H1 (cell line): ENCODE results near the gene WIPI1. TPM values are rescaled to one million over a fixed set of nuclear protein-coding genes. Genes with fewer than 3 reads are reported as not detected.
A peak's percentile ranks its signal among the peaks of the same experiment; 100 is the strongest.

Experiments
- CTCF ChIA-PET: fragments of 300-600 bp; sonication (Branson Sonifier 250); formaldehyde crosslinking; loops from one replicate; lab custom pipeline; 2021; ENCODE audit not compliant: partially characterized antibody; lab: Charles Lee
- POLR2A ChIA-PET: fragments of 300-600 bp; sonication (Branson Sonifier 250); formaldehyde crosslinking; loops from one replicate; lab custom pipeline; 2021; ENCODE audit warnings: inconsistent platforms; ENCODE audit not compliant: partially characterized antibody; lab: Charles Lee
- DNase-seq, 2 experiments: peaks; one replicate each; pipeline versions ENCODE4 v3.0.0 to v3.0.0-alpha.2; 2010 to 2022; ENCODE audit warnings: low spot score in 2 of 2, low read depth in 1 of 2, mixed read lengths in 1 of 2
- FAIRE-seq: peaks from 2 replicates; lab custom pipeline; 2011; peaks lifted over from hg19 to GRCh38; lab: Jason Lieb, UNC
- H2AFZ ChIP-seq: 2 replicates; pipeline ENCODE4 v1.8.1; 2012; ENCODE audit warnings: low read length, inconsistent platforms
- H2AK5ac ChIP-seq: 2 replicates; pipeline ENCODE4 v1.6.1; 2013; ENCODE audit warnings: low read depth, low read length
- H2BK120ac ChIP-seq: replicated peaks from 2 replicates; pipeline ENCODE3; 2013; ENCODE audit warnings: low read depth, low read length, inconsistent platforms
- H2BK12ac ChIP-seq: 2 replicates; pipeline ENCODE4 v1.6.1; 2013; ENCODE audit warnings: low read depth, low read length
- H2BK15ac ChIP-seq: 2 replicates; pipeline ENCODE4 v1.6.1; 2013; ENCODE audit warnings: low read length
- H2BK20ac ChIP-seq: 2 replicates; pipeline ENCODE4 v1.6.1; 2013; ENCODE audit warnings: low read length
- H2BK5ac ChIP-seq: 2 replicates; pipeline ENCODE4 v1.6.1; 2013; ENCODE audit warnings: low read depth, low read length
- H3K14ac ChIP-seq: 2 replicates; pipeline ENCODE4 v1.6.1; 2013; ENCODE audit warnings: inconsistent platforms; ENCODE audit not compliant: insufficient read length
- H3K18ac ChIP-seq: 2 replicates; pipeline ENCODE4 v1.6.1; 2013; ENCODE audit warnings: low read length; ENCODE audit errors: extremely low read depth
- H3K23ac ChIP-seq: 2 replicates; pipeline ENCODE4 v1.6.1; 2013; ENCODE audit warnings: inconsistent platforms; ENCODE audit not compliant: insufficient read length
- H3K23me2 ChIP-seq: 2 replicates; pipeline ENCODE4 v1.6.1; 2013; ENCODE audit warnings: low read depth, low read length
- H3K27ac ChIP-seq: 2 replicates; pipeline ENCODE4 v1.6.1; 2011; ENCODE audit warnings: low read depth, low read length, inconsistent platforms
- H3K27me3 ChIP-seq, 4 experiments: replicated peaks in 1 of 4; 1 replicate in 1 of 4; 2 replicates in 3 of 4; pipeline versions ENCODE4 v1.6.1 to v1.8.1; 2011 to 2013; ENCODE audit warnings: low read length in 3 of 4, mild to moderate bottlenecking in 3 of 4, inconsistent platforms in 2 of 4, mixed read lengths in 2 of 4, moderate library complexity in 1 of 4; ENCODE audit not compliant: control insufficient read depth in 3 of 4, insufficient read depth in 3 of 4; ENCODE audit errors: extremely low read depth in 1 of 4
- H3K36me3 ChIP-seq, 4 experiments: 2 replicates each; pipeline versions ENCODE4 v1.6.1 to v1.8.1; 2011 to 2013; ENCODE audit warnings: mild to moderate bottlenecking in 4 of 4, low read length in 3 of 4, moderate library complexity in 2 of 4, control low read depth in 1 of 4, inconsistent platforms in 1 of 4; ENCODE audit not compliant: insufficient read depth in 4 of 4, control insufficient read depth in 2 of 4
- H3K4ac ChIP-seq: replicated peaks from 2 replicates; pipeline ENCODE3; 2013; ENCODE audit warnings: low read length, low read depth, mixed read lengths, inconsistent platforms; ENCODE audit not compliant: insufficient read length
- H3K4me1 ChIP-seq, 4 experiments: replicated peaks in 1 of 4; 1 replicate in 1 of 4; 2 replicates in 3 of 4; pipeline versions ENCODE4 v1.6.1 to v1.8.1; 2011 to 2013; ENCODE audit warnings: low read length in 3 of 4, inconsistent platforms in 2 of 4, mixed read lengths in 1 of 4; ENCODE audit not compliant: insufficient read depth in 4 of 4, control insufficient read depth in 3 of 4
- H3K4me2 ChIP-seq, 2 experiments: 2 replicates each; pipeline versions ENCODE4 v1.6.1 to v1.8.1; 2011 to 2013; ENCODE audit warnings: low read depth in 2 of 2, low read length in 2 of 2, control low read depth in 1 of 2, inconsistent platforms in 1 of 2, mild to moderate bottlenecking in 1 of 2; ENCODE audit not compliant: insufficient read depth in 1 of 2
- H3K4me3 ChIP-seq, 4 experiments: fragments of 200-600, 300-600 bp in 1 of 4; sonication (generic), shearing (Covaris generic), sonication (Bioruptor Twin) in 1 of 4; 2 replicates each; pipeline versions ENCODE4 v1.5.1 to v1.8.1; 2011 to 2016; ENCODE audit warnings: low read length in 4 of 4, low read depth in 3 of 4, control low read depth in 2 of 4, inconsistent platforms in 2 of 4, mild to moderate bottlenecking in 2 of 4, mixed read lengths in 1 of 4, moderate library complexity in 1 of 4; ENCODE audit not compliant: insufficient read depth in 2 of 4; ENCODE audit errors: extremely low read depth in 1 of 4
- H3K56ac ChIP-seq: replicated peaks from 2 replicates; pipeline ENCODE3; 2013; ENCODE audit warnings: low read depth, mild to moderate bottlenecking, mixed read lengths, low read length, inconsistent platforms; ENCODE audit not compliant: insufficient read length
- H3K79me1 ChIP-seq: 2 replicates; pipeline ENCODE4 v1.6.1; 2013; ENCODE audit warnings: low read depth, low read length, control low read depth
- H3K79me2 ChIP-seq, 2 experiments: 2 replicates each; pipeline versions ENCODE4 v1.6.1 to v1.8.1; 2012 to 2013; ENCODE audit warnings: low read length in 2 of 2, mild to moderate bottlenecking in 2 of 2, inconsistent platforms in 1 of 2; ENCODE audit not compliant: insufficient read depth in 2 of 2, control insufficient read depth in 1 of 2
- H3K9ac ChIP-seq, 4 experiments: replicated peaks in 1 of 4; 1 replicate in 1 of 4; 2 replicates in 3 of 4; pipeline versions ENCODE4 v1.6.1 to v1.8.1; 2011 to 2013; ENCODE audit warnings: low read depth in 3 of 4, low read length in 3 of 4, control low read depth in 2 of 4, mild to moderate bottlenecking in 2 of 4, moderate library complexity in 2 of 4, inconsistent platforms in 1 of 4; ENCODE audit errors: extremely low read depth in 1 of 4
- H3K9me3 ChIP-seq, 2 experiments: 2 replicates each; pipeline versions ENCODE4 v1.6.1 to v1.8.1; 2012 to 2013; ENCODE audit warnings: mild to moderate bottlenecking in 2 of 2, moderate library complexity in 2 of 2, control low read depth in 1 of 2, inconsistent platforms in 1 of 2, low read depth in 1 of 2, low read length in 1 of 2, mixed read lengths in 1 of 2; ENCODE audit not compliant: insufficient read depth in 2 of 2
- H4K20me1 ChIP-seq, 2 experiments: replicated peaks in 1 of 2; 2 replicates each; pipeline versions ENCODE3 to v1.8.1; 2011 to 2013; ENCODE audit warnings: inconsistent platforms in 2 of 2, low read length in 2 of 2, mild to moderate bottlenecking in 1 of 2; ENCODE audit not compliant: insufficient read depth in 2 of 2, control insufficient read depth in 1 of 2
- H4K5ac ChIP-seq: 2 replicates; pipeline ENCODE4 v1.6.1; 2013; ENCODE audit warnings: low read length, low read depth, mixed read lengths, inconsistent platforms; ENCODE audit not compliant: insufficient read length
- H4K8ac ChIP-seq: 2 replicates; pipeline ENCODE4 v1.8.0; 2013; ENCODE audit warnings: mild to moderate bottlenecking, moderate library complexity, low read length, inconsistent platforms; ENCODE audit not compliant: insufficient read depth; ENCODE audit errors: extremely low read depth
- H4K91ac ChIP-seq: replicated peaks from 2 replicates; pipeline ENCODE3; 2013; ENCODE audit warnings: low read length, mixed read lengths, inconsistent platforms; ENCODE audit not compliant: insufficient read length
- CBX5 ChIP-seq: fragments of 300-800, 300-1000 bp; sonication (generic); IDR thresholded peaks from 2 replicates; pipeline ENCODE4 v1.7.1; 2016; ENCODE audit warnings: antibody characterized with exemption, low read length, low read depth
- MAFK ChIP-seq: IDR thresholded peaks from 2 replicates; pipeline ENCODE4 v1.6.1; 2012; ENCODE audit warnings: low read depth, mild to moderate bottlenecking, improper control_type of control experiment, low read length
- NRF1 ChIP-seq: IDR thresholded peaks from 2 replicates; pipeline ENCODE4 v1.6.1; 2011; ENCODE audit warnings: mild to moderate bottlenecking, low read depth, low read length, improper control_type of control experiment
- PHF8 ChIP-seq: fragments of 200-600 bp; sonication (generic); conservative IDR thresholded peaks from 2 replicates; pipeline ENCODE4 v1.7.1; 2012; ENCODE audit warnings: low read depth, mild to moderate bottlenecking, inconsistent platforms, low read length, moderate library complexity
- POU5F1 ChIP-seq: IDR thresholded peaks from 2 replicates; pipeline ENCODE4 v1.6.1; 2011; ENCODE audit warnings: low read depth, mild to moderate bottlenecking, low read length, moderate library complexity
- RAD21 ChIP-seq, 2 experiments: IDR thresholded peaks in 1 of 2; conservative IDR thresholded peaks in 1 of 2; 2 replicates each; pipeline ENCODE4 v1.6.1; 2011; ENCODE audit warnings: low read depth in 2 of 2, low read length in 2 of 2, improper control_type of control experiment in 1 of 2, inconsistent platforms in 1 of 2, mild to moderate bottlenecking in 1 of 2, moderate library complexity in 1 of 2
- RBBP5 ChIP-seq: IDR thresholded peaks from 2 replicates; pipeline ENCODE4 v1.7.1; 2012; ENCODE audit warnings: low read depth, mild to moderate bottlenecking, inconsistent platforms, low read length, moderate library complexity, borderline replicate concordance
- SIN3A ChIP-seq, 2 experiments: IDR thresholded peaks in 1 of 2; conservative IDR thresholded peaks in 1 of 2; 2 replicates each; pipeline ENCODE4 v1.6.1; 2011 to 2012; ENCODE audit warnings: low read length in 2 of 2, improper control_type of control experiment in 1 of 2, low read depth in 1 of 2, mild to moderate bottlenecking in 1 of 2
- TAF1 ChIP-seq: IDR thresholded peaks from 2 replicates; pipeline ENCODE4 v1.6.1; 2011; ENCODE audit warnings: mild to moderate bottlenecking, low read depth, low read length
- ZNF274 ChIP-seq: IDR thresholded peaks from 2 replicates; pipeline ENCODE4 v1.7.0; 2012; ENCODE audit warnings: low read length, borderline replicate concordance; ENCODE audit errors: extremely low read depth
- WGBS, 2 experiments: shearing (Covaris generic) in 1 of 2; methylation state at CpG; one replicate each; pipeline versions ENCODE4 v1.1.6 to v1.1.7; 2013 to 2015; ENCODE audit warnings: low lambda C conversion rate in 2 of 2, mixed read lengths in 2 of 2, inconsistent platforms in 1 of 2, low coverage in 1 of 2, missing lambda C conversion rate in 1 of 2; ENCODE audit not compliant: insufficient replicate concordance in 2 of 2, insufficient coverage in 1 of 2, insufficient read length in 1 of 2; ENCODE audit errors: extremely low coverage in 1 of 2, missing lambda C conversion rate in 1 of 2; 5-methylcytosine and 5-hydroxymethylcytosine counted together
- polyA plus RNA-seq, 7 experiments: library from polyadenylated mRNA; depleted of rRNA in 3 of 7; stranded (reverse) in 5 of 7; unstranded in 2 of 7; fragments of >200 nt in 5 of 7; fragments of 200-250 nt in 2 of 7; gene quantifications; 1 replicate in 5 of 7; 2 replicates in 1 of 7; 4 replicates in 1 of 7; pipeline versions ENCODE4 v1.2.1 to v1.2.3, GENCODE V29; 2011 to 2013; ENCODE audit warnings: missing spikeins in 2 of 7, mixed read lengths in 2 of 7
- total RNA-seq: library from RNA; stranded (reverse); fragmentation: NEBNext Ultra II Directional; extraction: Animal tissue kit (Norgen Biotek cat#: 25700); gene quantifications from 2 replicates; pipeline ENCODE4 v1.2.1, GENCODE V29; 2021
- TF ChIP-seq, protein P1 (sequence below): IDR thresholded peaks from 2 replicates; pipeline ENCODE4 v1.6.1; 2012; ENCODE audit warnings: inconsistent platforms

The WIPI1 gene
- total and polyA plus RNA-seq, 2 of the 8 experiments (the other 6 are each of a cell fraction or from before 2014, with no cell fraction given), result 16.6 to 17.4 TPM

DNA sequence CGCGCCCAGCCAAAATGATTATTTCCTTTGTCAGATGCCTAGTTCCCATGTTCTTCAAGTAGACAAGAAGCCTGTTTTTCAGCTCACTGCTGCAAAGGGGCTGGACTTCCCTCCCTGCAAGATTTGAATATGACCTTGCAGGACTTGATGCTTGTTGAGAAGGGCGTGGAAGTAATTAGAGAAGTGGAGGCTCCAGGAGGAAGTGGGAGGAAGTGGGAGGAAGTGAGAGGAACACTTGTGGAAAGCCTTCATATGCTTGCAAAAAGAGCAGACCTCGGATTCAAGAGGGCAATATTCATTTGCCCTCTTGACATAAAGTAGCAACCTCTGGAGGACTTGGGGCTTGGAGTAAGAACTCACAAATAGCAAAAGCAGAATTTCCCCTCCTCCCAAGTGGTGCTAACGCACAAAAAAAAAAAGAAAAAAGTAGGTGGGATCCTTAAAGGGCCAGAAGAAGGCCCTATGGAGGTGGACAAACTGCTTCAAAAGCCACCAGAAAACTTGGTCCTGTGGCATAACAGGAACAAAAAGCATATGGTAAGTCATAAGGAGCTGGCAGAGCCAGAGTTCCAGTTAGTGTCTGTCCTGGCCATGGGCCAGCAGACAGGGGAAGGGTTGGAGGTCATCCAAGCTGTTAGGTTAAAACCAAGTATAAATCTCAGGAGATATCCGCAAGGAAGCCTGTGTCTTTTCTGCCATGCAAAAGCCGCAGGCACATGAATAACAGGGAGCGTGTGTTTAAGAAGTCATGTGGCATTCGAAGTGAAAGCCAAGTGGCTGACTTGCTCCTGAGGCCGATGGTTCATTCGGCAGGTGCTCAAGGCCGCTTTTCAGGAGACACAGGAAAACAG is 34.3 kb upstream of the WIPI1 start:
- no peak overlapping the region for H3K27ac ChIP-seq
- H3K9ac ChIP-seq, result no peak overlapping the region
- H3K4me3 ChIP-seq, result no peak overlapping the region
- no peak overlapping the region for H2AK5ac ChIP-seq
- H3K4ac ChIP-seq, result no peak overlapping the region
- H2BK15ac ChIP-seq, result no peak overlapping the region
- no peak for DNase-seq
- H3K79me2 ChIP-seq, result no peaks in the 10 kb centered on the region
- no peaks in the 10 kb centered on the region for H3K79me1 ChIP-seq
- H3K36me3 ChIP-seq, result no peaks in the 10 kb centered on the region
- no peak for FAIRE-seq
- no peak overlapping the region for H2BK20ac ChIP-seq
- H4K91ac ChIP-seq, result no peak overlapping the region
- H2BK120ac ChIP-seq, result no peak overlapping the region
- no peaks in the 10 kb centered on the region for H3K23me2 ChIP-seq
- peaks cover 0 to 5% of the 10 kb centered on the region in 2 experiments; a peak in 1 of 4 replicates for H3K9me3 ChIP-seq
- H2BK12ac ChIP-seq, result no peak overlapping the region
- ChIA-PET POLR2A (no interaction called here), CTCF (interaction anchor here (0.8 to 1.4 kb wide), 2 partner anchors 25 to 28 kb away, joined by 3 to 6 read pairs; no protein-coding TSS in a partner anchor)
- H3K23ac ChIP-seq, result no peak overlapping the region
- H4K20me1 ChIP-seq, result no peaks in the 10 kb centered on the region
- 90% methylated on average over 11 of the region's 12 CpGs; no CpG with 5 or more reads in 1 of the 2 experiments for WGBS, 2 experiments
- H4K5ac ChIP-seq, result no peak overlapping the region
- no peak overlapping the region for H3K56ac ChIP-seq
- H3K27me3 ChIP-seq, result no peaks in the 10 kb centered on the region; a peak in 1 of 7 replicates
- H3K4me2 ChIP-seq, result no peak overlapping the region
- H2AFZ ChIP-seq, result 0 out of 2 replicates have a peak overlapping the region, but pooled peaks have one; percentile 31
- no peak overlapping the region for H4K8ac ChIP-seq
- H3K4me1 ChIP-seq, result no peaks in the 10 kb centered on the region
- H3K18ac ChIP-seq, result no peak overlapping the region
- H3K14ac ChIP-seq, result no peak overlapping the region
- H2BK5ac ChIP-seq, result no peak overlapping the region
- no peak for TF ChIP-seq CBX5
- no peak for TF ChIP-seq ZNF274
- TF ChIP-seq SIN3A (conservative IDR thresholded peaks at IDR 0.05 in 1 of 2, IDR thresholded peaks at IDR 0.05 in 1 of 2; ENCODE audit: low read depth in 1 of 2, low read length in 2 of 2), result no peak
- no peak for TF ChIP-seq RBBP5
- no peak for TF ChIP-seq PHF8
- no peak for TF ChIP-seq NRF1
- no peak for TF ChIP-seq TAF1
- no peak for TF ChIP-seq POU5F1
- no peak for TF ChIP-seq MAFK
- TF ChIP-seq RAD21 (IDR thresholded peaks at IDR 0.05 in 1 of 2, conservative IDR thresholded peaks at IDR 0.05 in 1 of 2; ENCODE audit: low read depth in 2 of 2, low read length in 2 of 2), result no peak
- TF ChIP-seq, protein P1, sequence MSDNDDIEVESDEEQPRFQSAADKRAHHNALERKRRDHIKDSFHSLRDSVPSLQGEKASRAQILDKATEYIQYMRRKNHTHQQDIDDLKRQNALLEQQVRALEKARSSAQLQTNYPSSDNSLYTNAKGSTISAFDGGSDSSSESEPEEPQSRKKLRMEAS, result no peak
